HG03457 (cell line): ENCODE results near the gene GNB1.
"Not testable (repeated sequence)": the region's sequence is repeated elsewhere in the genome, so short reads cannot be mapped to it uniquely, and the experiment has no call there.

Experiments used
- ATAC-seq: cut with Tn5 transposase; IDR thresholded peaks from one replicate; pipeline ENCODE4 v1.9.1; 2021; ENCODE audit warnings: moderate number of reproducible peaks; ENCODE audit not compliant: unreplicated experiment

The GNB1 gene

DNA sequence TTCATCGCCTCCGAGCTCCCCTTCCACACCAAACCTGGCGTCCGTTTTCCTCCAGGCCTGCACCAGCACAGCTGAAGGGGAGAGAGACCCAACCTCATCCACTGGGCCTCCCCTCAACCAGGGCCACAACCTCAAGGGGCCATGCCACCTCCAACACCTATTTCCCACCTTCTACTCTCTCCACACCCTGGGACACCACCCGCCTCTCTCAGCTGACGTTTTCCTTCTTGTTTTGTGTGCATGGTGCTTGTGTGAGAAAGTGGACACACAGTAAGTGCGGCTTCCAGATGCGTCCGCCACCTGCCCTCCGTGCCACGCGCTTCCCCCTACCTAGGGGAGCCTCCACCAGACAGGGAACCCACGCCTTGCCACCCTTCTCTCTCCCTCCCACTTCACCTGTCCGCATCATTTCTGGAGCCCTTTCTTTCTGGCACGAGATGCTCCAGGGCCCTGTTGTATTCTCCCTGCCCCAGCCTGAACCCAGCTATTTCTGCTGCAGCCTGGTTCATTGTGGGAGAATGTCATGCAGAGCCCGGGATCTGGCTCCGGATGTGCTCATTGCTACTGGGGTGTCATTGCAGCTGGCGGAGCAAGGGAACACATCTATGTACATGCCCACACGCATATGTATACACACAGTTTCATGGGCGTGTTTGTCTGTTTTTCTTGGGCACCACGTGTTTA, 1.3 kb upstream of the GNB1 start:
- no peak for ATAC-seq

DNA sequence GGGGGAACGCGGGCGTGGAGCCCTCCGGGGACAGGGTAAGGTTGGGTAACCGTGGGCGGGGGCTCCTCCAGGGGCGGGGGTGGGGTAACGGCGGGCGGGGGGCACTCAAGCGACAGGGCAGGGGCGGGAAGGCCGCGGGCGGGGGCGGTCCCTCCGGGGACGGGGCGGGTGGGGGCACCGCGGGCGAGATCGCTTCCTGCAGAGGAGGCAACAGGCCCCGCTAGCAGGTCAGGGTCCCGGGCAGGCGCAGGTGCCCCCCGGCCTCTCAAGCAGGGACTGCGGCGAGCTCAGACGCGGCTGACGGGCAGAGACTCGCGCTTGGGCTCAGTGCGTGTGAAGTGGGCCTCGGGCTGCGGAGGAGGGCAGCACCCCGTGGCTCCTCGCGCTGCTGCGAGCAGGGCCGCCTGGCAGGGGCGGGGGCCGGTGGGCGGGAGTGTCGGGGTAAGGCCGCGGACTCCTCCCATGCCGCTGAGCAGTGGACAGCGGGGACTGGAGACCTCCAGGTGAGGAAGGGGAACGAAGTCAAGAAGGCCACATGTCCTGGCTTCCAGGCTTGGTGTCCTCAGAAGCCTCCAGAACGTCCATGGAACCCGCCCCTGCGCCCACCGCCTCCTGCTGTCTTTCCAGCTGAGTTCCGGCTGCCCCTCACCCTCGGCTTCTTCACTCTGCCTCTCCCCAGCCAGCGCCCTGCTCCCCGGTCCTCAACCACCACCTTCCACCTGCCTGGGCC, 627 bp upstream of the GNB1 start:
- peak; percentile 4 for ATAC-seq

DNA sequence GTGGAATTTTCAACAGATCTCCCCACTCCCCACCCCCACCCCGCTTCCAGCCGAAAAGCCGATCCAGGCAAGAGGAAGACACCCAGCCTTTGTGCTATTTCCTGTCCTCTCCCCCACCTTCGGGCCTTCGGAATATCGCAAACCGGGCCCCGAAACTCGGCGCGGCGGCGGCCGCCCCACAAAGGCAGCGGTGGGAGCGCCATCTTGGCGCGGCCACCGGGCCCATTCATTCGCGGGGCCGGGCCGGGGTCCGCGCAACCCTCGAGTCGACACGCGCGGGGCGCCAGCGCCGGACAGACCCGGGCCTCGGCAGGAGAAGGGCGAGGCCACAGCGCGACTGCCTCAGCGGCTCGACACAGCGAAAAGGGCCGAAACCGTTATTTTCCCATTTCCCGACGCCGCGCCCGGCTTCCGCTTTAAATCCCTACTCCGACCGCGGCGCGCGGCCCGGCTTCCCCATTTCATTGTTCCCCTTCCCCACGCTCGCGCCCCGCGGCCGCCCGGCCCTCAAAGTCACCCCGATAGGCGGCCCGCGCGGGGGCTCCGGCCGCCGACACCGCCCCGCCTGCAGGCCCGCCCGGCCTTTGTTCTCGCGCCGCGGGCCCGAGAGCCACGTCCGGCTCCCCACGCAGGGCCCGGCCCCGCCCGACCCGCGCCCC, 911 bp downstream of the GNB1 start:
- peak; percentile 22 for ATAC-seq

DNA sequence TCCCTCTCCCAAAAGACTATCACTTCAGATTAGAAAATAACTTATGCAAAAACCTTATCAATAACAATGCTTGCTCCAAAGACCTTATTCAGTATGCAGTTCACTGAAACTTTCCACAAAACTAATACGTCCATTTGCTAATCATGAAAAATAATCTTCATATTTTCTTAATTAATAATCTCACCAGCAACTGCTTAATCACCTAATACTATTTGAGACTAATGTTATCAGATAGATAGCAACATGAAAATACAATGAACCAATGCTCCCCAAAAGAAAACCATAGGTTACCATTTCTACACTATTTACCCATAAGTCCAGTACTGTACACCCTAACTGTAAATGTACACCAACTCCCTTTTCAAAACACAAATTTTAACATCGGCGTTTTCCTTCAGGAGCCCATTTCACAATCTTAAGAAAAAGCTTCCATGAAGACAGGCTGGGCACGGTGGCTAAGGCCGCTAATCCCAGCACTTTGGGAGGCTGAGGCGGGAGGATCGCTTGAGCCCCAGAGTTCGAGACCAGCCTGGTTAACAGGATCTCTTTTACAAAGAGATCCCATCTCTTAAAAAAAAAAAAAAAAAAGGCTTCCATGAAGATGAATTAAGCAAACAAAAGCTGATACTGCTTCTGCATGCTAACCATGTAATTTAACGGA, 1.7 kb downstream of the GNB1 start:
- ATAC-seq, result no peak

DNA sequence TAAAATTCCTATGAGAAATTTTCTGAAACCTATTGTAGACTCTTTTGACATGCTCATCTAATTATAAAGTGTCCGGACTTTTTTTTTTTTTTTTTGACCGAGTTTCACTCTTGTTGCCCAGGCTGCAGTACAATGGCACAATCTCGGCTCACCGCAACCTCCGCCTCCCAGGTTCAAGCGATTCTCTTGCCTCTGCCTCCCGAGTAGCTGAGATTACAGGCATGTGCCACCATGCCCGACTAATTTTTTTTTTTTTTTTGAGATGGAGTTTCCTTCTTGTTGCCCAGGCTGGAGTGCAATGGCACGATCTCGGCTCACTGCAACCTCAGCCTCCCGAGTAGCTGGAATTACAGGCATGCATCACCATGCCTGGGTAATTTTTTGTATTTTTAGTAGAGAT, 7.0 kb downstream of the GNB1 start:
- ATAC-seq, result not testable (repeated sequence)

DNA sequence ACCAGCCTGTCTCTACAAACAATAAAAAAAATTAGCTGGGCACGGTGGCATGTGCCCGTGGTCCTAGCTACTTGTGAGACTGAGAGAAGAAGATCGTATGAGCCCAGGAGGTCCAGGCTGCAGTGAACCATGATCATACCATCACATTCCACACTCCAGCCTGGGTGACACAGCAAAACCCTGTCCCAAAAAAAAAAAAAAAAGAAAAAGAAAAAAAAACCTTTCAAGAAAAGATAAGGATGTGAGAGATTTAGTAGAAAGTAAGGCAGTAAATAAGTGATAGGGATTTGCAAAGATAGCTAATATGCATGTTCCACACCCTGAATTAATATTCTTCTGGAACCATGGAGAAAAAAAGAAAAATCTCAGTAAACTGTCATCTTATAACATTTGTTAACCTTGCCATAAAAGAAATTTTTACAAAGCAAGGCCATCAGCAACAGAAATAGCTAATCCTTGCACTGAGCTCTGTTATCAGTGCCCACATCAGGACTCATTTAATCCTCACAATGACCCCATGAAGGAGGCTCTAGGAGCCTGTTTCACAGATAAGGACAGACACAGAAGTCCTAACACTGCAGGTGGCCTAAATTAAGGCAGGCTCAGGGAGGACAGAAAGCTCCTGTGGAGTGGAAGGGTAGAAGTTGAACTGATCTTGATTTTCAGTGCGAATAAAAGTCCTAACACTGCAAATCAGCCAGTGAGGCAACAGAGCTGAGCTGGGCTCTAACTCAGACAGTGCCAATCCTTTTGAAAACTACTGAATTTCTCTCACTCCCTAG, 7.6 kb downstream of the GNB1 start:
- ATAC-seq, result no peak

DNA sequence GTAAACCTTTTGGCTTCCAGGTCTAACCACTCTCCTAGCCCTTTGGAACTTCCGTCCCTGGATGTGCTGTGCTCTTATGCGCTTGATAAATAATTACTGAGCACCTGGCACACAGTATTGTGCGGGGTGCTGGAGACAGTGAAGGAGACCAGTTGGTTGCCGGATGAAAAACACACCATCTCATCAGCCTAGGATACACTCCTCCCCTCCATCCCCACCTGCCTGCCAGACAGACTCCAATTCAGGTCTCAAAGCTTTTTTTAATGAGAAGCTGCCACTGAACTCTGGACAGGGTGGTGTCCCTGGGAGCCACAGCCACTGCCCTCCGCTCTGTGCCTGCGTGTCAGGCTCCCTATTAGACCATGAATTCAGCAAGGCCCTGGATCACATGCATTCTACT, 9.2 kb downstream of the GNB1 start:
- ATAC-seq, result no peak

DNA sequence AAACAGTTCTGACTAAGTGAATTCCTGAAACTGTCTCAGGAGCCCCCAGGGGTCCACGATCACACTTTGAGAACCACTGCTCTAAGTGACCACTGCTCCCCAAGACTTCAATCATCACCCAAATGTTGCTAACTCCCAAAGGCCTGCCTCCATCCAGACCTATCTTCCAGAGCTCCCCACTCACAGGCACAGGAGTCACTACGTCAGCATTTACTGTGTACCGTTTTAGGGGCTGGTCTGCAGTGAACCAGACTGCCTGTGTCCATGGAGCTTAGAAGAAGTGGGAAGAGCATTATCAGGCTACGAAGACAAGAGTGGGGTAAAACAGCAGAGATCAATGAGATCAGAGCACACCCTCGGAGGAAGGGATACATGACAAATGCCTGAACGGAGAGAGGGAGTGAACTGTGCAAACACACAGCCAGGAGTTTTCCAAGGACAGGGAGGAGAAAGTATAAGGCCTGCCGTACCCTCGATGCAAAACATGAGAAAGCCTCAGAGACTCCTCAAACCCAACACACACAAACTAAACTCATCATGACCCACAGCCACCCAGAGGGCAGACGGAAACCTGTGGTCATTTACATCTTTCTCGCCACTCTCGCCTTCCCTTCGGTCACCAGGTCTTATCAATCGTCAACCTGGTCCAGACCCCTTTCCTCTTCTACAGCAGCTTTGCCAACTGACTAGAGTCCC, 10.1 kb downstream of the GNB1 start:
- ATAC-seq, result no peak

DNA sequence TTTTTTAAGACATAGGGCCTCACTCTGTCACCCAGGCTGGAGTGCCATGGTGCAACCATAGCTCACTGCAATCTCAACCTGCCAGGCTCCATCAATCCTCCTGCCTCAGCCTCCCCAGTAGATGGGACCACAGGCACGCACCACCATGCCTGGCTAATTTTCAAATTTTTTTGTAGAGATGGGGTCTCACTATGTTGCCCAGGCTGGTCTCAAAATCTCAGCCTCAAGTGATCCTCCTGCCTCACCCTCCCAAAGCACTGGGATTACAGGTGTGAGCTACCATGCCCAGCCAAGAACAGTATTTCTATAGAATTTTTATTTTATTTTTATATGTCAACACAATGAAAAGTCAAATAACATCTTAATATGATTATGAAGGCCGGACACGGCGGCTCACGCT, 10.9 kb downstream of the GNB1 start:
- no peak for ATAC-seq

DNA sequence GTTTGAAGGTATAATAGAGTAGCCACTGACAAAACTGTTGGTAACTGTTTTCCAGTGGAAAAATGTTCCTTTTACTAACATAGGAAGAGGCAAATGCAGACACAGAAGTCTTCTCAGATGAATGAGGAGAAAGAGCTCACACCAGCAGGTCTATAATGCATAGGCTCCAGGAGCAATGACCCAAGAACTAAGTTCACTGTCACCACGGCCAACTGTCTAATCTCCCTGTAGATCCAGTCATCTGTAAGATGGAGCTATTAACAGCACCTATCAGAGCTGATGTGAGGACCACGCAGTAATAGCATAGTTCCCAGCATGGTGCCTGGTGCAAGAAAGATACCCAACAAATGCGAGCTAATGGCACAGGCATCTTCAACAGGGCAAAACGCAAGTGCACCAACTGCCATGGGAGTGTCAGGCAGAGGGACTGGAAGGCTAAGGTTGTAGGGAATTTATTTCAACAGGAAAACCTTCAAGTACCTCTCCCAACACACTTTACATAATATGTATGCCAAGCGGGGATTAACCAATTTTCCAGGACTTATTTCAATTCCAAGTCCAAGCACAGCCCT, 12.9 kb downstream of the GNB1 start:
- ATAC-seq, result no peak

DNA sequence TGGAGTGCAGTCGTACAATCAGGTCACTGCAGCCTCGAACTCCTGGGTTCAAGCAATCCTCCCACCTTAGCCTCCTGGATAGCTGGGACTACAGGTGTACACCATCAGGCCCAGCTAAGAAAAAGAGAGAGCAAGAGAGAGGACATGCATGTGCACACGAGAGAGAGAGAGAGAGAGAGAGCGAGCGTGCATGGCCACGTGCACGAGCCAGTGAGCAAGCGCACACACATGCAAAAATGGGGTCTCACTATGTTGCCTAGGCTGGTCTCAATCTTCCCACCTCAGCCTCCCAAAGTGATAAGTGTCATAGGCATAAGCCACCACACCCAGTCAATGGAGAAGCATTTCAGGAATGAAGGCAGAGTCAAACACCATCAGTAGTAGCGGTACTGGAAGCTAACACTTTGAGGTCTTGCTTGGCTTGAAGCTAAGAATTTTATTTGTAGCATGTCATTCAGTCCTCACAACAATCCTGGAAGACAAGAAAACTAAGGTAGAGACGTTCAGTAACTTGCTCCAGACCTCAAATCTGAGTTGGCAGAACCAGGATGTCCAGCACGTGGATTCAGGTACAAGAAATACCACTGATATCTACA, 14.5 kb downstream of the GNB1 start:
- no peak for ATAC-seq

DNA sequence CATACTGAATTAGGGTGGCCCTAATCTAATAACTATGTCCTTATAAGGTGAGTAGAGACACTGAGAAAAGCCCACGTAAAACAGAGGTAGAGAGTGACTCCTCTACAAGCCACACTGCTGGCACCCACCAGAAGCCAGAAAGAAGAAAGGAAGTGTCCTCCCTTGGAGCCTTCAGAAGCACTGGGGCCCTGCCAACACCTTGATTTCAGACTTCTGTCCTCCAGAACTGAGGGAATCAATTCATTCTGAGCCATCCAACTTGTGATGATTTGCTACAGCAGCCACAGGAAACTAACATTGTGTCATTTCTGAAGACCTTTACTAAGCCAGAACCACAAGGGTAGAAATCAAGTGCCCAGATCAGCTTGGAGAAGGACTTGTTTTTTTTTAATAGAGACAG, 15.0 kb downstream of the GNB1 start:
- no peak for ATAC-seq

DNA sequence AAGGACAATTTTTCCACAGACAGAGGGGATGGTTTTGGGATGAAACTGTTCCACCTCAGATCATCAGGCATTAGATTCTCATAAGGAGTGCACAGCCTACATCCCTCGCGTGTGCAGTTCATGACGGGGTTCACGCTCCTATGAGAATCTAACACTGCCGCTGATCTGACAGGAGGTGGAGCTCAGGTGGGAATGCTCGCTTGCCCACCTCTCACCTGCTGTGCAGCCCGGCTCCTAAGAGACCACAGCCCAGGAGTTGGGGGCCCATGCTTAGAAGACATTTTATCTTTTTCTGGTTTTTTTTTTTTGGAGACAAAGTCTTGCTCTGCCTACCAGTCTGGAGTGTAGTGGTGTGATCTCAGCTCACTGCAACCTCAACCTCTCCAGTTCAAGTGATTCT, 16.0 kb downstream of the GNB1 start:
- ATAC-seq, result no peak

DNA sequence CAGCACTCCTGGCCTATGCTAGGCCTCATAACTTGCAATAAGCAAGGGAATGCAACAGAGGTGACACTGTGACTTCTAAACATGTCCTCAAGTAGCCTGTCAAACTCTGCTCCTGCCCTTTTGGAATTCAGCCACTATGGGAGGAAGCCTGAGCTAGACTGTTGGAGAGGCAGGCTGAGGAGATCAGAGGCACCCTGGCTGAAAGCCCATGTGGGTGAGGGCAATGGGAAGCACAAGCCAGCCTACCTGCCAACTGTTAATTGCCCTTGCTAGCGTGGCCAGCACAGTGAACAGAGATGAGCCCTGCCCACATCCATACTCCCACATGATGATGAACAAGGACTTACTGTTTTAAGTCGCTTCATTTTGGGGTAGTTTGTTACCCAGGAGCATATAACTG, 17.7 kb downstream of the GNB1 start:
- no peak for ATAC-seq

DNA sequence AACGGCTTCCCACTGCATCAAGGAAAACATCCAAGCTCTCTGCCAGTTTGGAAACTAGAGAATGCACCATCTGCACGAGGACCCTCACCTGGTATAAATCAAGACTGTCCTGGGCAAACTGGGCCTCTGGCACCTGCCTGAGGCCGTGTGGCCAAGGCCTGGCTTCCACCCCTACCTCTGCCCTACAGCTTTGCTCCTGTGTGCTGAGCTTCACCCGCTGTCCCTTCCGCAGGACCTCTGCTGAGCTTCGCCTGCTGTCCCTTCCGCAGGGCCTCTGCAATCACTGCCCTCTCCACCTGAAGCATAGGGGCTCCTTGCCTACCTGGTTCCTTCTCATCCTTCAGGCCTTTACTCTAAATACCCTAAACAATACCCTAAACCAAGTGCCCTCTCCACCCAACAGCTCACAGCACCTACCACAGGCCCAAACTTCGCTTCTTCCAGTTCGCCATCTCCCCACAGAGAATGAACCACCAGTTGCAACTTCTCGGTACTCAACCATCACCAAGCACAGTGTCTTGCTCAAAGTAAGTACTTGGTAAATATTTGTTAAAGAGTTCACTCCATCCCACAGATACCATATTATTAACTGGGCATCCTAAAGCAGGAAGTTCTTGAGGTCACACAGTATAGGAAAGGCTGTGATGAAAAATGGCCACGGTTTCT, 18.4 kb downstream of the GNB1 start:
- no peak for ATAC-seq

DNA sequence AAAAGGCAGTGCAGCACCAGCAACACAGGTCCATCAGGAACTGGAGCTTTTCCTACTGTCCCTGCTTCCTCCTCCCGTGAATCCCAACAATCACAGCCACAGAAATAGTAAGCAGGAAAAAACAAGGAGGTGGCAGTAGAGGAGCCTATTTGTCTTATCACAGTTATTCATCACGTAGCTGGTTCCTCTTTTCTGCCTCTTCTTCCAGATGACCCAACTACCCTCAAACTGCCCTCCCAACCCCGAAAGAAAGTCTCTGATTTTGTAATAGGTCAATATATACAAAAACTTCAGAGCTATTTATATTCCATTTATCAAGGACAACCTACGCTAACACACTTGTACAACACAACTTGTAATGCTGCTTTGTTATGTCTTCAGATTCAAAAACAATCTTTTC, 21.4 kb downstream of the GNB1 start:
- no peak for ATAC-seq

DNA sequence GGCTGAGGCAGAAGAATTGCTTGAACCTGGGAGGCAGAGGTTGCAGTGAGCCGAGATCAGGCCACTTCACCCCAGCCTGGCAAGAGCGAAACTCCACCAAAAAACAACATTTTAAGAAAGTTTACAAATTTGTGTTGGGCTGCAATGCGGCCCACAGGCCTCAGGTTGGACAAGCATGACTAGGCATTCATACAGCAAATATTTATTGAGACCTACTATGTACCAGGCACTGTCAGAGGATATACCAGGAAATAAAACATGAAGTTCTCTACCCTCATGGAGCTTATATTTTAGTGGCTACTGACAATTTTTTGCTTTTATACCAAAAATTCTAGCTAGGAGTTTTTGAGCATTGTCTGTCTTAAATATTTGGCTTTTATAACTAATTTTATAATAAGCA, 23.7 kb downstream of the GNB1 start:
- no peak for ATAC-seq

DNA sequence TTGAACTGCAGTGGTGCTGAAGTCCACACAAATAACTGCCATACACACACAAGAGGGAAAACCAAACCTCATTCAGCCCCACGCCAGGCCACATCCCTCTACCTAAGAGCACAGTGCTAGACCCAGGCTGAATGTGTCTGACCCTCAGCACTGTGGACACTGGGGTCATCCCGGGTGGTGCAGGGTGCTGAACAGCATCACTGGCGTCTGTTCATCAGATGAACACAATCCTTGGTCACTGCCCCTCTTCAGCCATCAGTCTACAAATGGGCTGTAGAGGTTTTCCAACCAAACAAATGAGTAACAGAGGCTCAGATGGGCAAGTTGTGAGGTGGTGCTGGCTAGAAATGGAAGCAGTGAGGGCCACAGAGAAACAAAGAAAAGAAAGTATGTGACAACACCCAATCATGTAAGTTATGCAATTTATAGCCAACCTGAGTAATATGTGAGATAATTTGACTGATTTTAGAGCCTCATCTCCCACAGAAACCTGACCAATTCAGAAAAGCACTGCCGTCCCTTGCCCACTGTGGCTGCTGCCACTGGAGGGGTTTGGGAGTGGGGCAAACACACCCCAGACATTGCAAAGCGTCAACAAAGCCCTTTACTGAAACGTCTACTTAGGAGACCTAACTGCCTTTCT, 27.9 kb downstream of the GNB1 start:
- ATAC-seq, result no peak
